Activated CD8-positive, alpha-beta memory T cell treated with anti-CD3 and anti-CD28 coated beads, Interleukin-2, amount 50 U/mL, for 24 hours (primary cell): ENCODE measurements around the gene CDK10.
"Not testable (repeated sequence)": the region's sequence is repeated elsewhere in the genome, so short reads cannot be mapped to it uniquely, and the experiment has no call there.

Experiments
- DNase-seq: peaks from one replicate; pipeline ENCODE4 v3.0.0-alpha.2; 2020; ENCODE audit errors: extremely low read depth

CDK10 gene

DNA sequence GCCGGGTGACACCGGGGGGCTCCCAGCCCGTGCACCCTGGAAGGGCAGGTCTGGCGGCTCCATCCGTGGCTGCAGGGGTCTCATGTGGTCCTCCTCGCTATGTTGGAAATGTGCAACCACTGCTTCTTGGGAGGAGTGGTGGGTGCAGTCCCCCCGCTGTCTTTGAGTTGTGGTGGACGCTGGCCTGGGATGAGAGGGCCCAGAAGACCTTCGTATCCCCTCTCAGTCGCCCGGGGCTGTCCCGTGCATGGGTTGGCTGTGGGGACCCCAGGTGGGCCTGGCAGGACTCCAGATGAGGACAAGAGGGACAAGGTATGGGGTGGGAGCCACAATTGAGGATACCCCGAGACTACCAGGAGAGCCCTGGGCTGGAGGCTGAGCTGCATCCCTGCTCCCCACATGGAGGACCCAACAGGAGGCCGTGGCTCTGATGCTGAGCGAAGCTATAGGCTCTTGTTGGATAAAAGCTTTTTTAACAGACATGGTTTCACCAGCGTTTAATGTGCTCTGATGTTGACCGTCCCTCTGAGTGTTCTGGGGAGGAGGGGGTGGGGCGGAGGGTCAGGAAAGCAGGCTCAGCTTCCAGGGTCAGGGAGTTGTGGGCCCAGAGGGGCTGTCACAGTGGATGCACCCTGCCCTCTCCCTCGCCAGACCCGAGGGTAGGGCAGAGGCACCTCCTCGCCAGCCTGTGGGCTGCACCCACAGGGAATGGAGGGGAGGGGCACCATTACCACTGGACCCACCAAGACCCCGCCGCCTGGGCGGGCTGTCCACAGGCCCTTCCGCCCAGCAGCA is 9.6 kb downstream of the CDK10 start:
- no peak for DNase-seq

- no peak for DNase-seq
Observed at GRCh38 chr16:89696670-89697128, 10.2 kb downstream of the CDK10 start.

GRCh38 chr16:89697161-89697615 is 10.7 kb downstream of the CDK10 start:
- DNase-seq, result no peak

DNA sequence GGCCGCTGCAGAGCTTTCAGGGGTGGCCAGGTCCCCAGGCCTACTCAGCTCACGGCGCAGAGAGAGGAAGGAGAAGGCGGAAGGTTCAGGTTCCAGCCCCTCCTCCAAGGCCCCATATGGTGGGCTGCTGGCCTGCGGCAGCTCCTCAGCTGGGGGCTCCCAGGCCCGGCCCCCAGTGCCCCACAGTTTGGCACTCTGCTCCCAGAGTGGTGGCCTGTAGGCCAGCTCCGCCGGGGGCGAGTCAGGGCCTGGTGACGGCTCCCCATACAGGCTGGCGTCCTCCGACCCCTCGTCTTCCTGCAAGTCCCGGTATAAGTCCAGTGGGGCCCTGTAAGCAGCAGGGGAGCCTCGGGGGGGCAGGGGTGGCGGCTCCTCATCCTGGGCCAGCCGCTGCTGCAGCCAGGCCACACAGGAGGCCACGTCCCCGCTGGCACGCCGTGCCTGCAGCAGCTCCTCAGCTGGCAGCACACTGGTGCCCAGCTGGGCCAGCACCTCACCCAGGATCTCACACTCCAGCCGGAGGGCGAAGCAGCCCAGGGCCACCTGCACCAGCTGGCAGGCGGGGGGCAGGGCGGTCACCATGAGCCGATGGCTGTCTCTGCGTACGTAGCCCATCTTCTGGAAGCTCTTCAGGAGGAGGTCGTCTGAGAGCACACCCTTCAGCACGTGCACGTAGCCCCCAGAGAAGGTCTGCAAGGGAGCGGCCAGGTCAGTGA is 11.3 kb downstream of the CDK10 start:
- no peak for DNase-seq

GRCh38 chr16:89698717-89699116 is 12.2 kb downstream of the CDK10 start:
- DNase-seq, result not testable (repeated sequence)

DNA sequence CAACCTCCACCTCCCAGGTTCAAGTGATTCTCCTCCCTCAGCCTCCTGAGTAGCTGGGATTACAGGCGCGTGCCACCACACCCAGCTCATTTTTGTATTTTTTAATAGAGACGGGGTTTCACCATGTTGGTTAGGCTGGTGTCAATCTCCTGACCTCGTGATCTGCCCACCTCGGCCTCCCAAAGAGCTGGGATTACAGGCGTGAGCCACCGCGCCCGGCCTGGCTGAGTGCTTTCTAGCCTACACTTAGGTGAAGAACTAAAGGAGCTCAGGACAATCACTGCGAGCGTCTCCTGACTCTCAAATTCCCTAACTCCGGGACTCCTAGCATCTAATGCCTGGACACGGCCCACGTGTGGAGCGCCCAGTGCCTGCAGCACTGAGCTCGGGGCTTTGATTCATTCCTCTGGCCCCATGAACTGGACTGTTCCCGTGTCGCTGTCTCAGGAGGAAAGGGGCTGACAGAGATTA is 13.2 kb downstream of the CDK10 start:
- DNase-seq, result not testable (repeated sequence)

GRCh38 chr16:89700100-89700648 is 13.7 kb downstream of the CDK10 start:
- peak; percentile 92 for DNase-seq

GRCh38 chr16:89700649-89701424 is 14.3 kb downstream of the CDK10 start:
- no peak for DNase-seq

GRCh38 chr16:89701425-89702406 is 15.2 kb downstream of the CDK10 start, which contains the start of gene SPATA2L:
Gene SPATA2L, minus strand, starts transcription at chr16:89701705. Its CDS starts 473 bp downstream, at chr16:89701232.
- peak; percentile 92 for DNase-seq

DNA sequence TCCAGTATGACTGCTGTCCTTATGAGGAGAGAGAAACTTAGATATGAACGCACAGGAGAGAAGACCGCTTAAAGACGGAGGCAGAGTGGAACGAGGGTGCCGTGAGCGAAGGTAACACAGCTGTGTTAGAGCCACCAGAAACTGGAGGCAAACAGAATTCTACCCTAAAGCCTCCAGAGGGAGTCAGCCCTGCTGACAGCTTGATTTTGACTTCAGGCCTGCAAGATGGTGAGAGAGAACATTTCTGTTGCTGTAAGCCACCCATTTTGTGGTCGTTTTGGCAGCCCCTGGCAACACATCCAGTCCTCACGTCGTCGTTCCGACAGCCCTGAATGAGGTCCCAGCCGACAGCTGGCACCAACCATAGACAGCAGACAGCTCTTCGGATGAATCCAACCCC is 17.8 kb downstream of the CDK10 start:
- DNase-seq, result no peak

GRCh38 chr16:89705006-89705405 is 18.5 kb downstream of the CDK10 start:
- DNase-seq, result no peak

DNA sequence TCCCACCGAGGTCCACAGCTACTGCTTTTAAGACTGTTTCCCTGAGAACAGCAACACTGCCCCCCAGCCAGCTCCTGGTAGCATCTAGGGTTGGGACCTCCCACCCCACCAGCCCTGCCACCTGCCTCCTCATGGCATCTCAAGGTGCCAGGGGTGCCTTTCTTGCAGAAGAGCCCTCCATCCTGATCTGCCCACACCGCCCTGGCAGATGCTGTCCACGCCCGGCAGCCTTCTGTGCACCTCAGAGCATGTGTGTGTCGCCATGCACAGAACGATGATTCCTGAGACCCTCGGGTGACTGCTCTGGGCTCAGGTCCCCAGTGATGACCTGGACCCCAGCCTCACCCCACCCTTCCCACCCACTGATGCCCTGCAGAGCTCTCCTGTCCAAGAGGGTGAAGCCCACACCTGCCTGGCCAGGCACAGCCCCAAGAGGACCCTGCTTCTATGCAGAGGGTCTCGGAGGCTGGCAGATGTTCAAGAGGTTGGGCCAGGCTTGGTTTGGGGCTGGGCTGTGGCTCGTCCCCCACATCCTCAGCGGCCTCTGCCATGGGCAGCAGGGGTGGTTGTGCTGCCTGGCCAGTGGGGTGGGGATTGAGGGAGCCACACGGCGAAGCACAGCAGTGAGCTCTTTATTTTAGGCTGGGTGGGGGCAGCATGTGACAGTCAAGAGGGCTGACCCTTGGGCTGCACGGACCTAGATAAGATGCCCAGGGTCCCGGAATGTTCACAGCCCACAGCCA is 20.2 kb downstream of the CDK10 start:
- DNase-seq, result no peak

DNA sequence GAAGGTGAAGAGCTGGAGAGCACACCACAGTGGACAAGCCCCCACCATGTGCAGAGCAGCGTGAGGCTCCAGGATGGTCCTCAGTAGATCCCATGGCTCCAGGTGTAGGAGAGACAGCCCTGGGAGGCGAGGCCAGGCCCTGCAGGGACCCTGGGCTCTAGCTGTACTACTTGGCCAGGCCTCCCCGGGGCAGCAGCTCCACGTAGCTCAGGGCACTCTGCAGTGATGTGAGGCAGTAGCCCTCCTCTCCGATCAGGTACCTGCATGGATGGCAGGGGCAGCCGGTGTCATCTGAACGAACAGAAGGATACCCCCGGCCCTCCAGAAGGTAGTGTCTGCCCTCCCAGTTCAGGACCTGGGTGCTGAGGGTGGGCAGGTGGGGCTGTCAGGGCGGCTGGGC is 21.2 kb downstream of the CDK10 start:
- no peak for DNase-seq

DNA sequence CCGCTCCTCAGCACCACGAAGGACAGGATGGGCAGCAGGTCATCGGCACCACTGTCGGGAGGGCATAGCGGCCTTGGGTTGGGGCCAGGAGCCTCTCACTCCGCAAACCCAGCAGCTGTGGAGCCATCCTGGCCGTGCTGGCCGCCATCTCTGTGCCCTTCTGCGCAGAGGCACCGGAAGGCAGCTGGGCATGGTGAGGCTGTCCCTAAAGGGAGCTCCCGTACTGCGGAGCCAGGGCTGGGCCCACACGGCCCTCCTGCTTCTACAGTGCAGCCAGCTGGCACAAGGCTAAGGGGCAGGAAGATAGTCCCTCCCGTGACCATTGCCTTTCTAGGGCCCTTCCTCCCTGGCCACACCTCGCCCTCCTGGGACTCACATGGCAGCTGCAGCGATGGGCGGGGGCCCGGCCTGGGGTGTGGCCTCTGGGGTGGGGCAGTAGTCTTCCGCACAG is 22.0 kb downstream of the CDK10 start:
- DNase-seq, result no peak

DNA sequence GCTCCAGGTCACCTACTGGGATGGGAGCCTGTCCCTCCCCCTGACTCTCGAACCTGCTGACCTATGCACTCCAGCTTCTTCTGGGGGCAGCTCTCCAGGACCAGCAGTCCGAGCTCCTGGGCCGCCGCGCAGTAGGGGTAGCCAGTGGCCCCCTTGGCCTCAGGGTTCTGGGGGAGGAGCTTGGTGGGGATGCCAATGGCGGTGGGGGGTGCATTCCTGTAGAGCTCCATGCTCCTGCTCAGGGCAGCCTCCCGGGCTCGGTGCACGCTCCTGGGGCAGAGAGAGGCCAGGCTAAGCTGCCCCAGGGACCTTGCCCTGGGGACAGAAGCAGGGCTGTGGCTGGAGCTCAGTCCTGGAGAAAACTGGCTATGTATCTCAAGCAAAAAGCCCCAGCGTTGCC is 22.7 kb downstream of the CDK10 start:
- no peak for DNase-seq

DNA sequence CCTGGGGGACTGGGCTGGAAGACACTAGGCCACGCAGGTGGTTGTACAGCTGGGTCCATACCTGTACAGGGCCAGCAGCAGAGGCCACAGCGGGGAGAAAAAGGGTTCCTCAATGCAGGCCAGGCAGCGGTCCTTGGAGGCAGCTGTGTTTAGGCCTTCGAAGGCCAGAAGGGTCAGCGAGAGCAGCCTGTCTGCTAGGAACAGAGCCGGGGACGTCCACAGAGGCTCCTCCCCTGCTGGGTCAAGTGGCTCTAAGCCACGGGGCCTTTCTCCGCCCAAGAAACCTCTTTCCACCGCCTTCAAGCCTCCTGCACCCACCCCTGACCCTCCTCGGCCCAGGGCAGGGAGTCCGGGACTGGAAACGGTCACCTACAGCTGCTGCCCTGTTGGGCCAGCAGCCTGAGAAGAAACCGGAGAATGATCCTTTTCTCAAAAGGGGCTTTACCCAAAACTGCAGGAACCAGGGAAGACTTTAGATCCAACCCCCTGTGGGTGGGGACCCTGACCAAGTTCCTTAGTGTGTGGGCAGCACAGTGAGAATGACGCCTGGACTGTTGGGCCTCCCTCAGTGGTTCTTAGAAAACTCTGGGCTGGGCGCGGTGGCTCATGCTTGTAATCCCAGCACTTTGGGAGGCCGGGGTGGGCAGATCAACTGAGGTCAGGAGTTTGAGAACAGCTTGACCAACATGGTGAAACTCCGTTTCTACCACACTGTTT is 23.4 kb downstream of the CDK10 start:
- no peak for DNase-seq

GRCh38 chr16:89710709-89711564 is 24.4 kb downstream of the CDK10 start:
- DNase-seq, result no peak
